ENCODE results near the gene PLEKHG1.

PLEKHG1 gene

GRCh38 chr6:150627154-150627553, 27.5 kb downstream of the PLEKHG1 start:
- H3K4me3 ChIP-seq (ENCODE audit: low read depth, low read length) = no peak overlapping the region
- no peaks in the 10 kb centered on the region for H3K27me3 ChIP-seq (ENCODE audit: control insufficient read depth, insufficient read depth, low read length)
- TF ChIP-seq, protein P1, sequence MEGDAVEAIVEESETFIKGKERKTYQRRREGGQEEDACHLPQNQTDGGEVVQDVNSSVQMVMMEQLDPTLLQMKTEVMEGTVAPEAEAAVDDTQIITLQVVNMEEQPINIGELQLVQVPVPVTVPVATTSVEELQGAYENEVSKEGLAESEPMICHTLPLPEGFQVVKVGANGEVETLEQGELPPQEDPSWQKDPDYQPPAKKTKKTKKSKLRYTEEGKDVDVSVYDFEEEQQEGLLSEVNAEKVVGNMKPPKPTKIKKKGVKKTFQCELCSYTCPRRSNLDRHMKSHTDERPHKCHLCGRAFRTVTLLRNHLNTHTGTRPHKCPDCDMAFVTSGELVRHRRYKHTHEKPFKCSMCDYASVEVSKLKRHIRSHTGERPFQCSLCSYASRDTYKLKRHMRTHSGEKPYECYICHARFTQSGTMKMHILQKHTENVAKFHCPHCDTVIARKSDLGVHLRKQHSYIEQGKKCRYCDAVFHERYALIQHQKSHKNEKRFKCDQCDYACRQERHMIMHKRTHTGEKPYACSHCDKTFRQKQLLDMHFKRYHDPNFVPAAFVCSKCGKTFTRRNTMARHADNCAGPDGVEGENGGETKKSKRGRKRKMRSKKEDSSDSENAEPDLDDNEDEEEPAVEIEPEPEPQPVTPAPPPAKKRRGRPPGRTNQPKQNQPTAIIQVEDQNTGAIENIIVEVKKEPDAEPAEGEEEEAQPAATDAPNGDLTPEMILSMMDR (IDR thresholded peaks at IDR 0.05) = no peak
- H3K4me2 ChIP-seq (ENCODE audit: low read length) = no peak overlapping the region
- H3K36me3 ChIP-seq (ENCODE audit: control insufficient read depth, insufficient read depth, low read length) = no peaks in the 10 kb centered on the region
- no peak overlapping the region for H3K9ac ChIP-seq
- H3K27ac ChIP-seq = no peak overlapping the region
- H3K79me2 ChIP-seq = peaks cover 81% of the 10 kb centered on the region
- no peaks in the 10 kb centered on the region for H3K9me3 ChIP-seq (ENCODE audit: control insufficient read depth, low read length)
- no peak overlapping the region for H2AFZ ChIP-seq
- H3K4me1 ChIP-seq = peaks cover 35% of the 10 kb centered on the region

GRCh38 chr6:150627585-150628025, 27.9 kb downstream of the PLEKHG1 start:
- Histone ChIP-seq H3K27me3 (ENCODE audit: control insufficient read depth, insufficient read depth, low read length) (no peaks in the 10 kb centered on the region), H3K79me2 (peaks cover 80% of the 10 kb centered on the region), H3K9me3 (ENCODE audit: control insufficient read depth, low read length) (no peaks in the 10 kb centered on the region), H3K4me3 (ENCODE audit: low read depth, low read length) (no peak overlapping the region), H3K9ac (no peak overlapping the region), H3K4me2 (ENCODE audit: low read length) (no peak overlapping the region), H3K36me3 (ENCODE audit: control insufficient read depth, insufficient read depth, low read length) (no peaks in the 10 kb centered on the region), H2AFZ (no peak overlapping the region), H3K27ac (no peak overlapping the region), H3K4me1 (peaks cover 38% of the 10 kb centered on the region)
- TF ChIP-seq, protein P1 (IDR thresholded peaks at IDR 0.05) = no peak

GRCh38 chr6:150628908-150629307, 29.2 kb downstream of the PLEKHG1 start:
- H3K4me1 ChIP-seq = peaks cover 38% of the 10 kb centered on the region
- H3K9ac ChIP-seq = no peak overlapping the region
- H3K27ac ChIP-seq = no peak overlapping the region
- H3K9me3 ChIP-seq (ENCODE audit: control insufficient read depth, low read length) = no peaks in the 10 kb centered on the region
- no peak overlapping the region for H2AFZ ChIP-seq
- TF ChIP-seq, protein P1 (IDR thresholded peaks at IDR 0.05) = no peak
- no peak overlapping the region for H3K4me2 ChIP-seq (ENCODE audit: low read length)
- no peaks in the 10 kb centered on the region for H3K36me3 ChIP-seq (ENCODE audit: control insufficient read depth, insufficient read depth, low read length)
- no peaks in the 10 kb centered on the region for H3K27me3 ChIP-seq (ENCODE audit: control insufficient read depth, insufficient read depth, low read length)
- peaks cover 84% of the 10 kb centered on the region for H3K79me2 ChIP-seq
- H3K4me3 ChIP-seq (ENCODE audit: low read depth, low read length) = no peak overlapping the region

DNA sequence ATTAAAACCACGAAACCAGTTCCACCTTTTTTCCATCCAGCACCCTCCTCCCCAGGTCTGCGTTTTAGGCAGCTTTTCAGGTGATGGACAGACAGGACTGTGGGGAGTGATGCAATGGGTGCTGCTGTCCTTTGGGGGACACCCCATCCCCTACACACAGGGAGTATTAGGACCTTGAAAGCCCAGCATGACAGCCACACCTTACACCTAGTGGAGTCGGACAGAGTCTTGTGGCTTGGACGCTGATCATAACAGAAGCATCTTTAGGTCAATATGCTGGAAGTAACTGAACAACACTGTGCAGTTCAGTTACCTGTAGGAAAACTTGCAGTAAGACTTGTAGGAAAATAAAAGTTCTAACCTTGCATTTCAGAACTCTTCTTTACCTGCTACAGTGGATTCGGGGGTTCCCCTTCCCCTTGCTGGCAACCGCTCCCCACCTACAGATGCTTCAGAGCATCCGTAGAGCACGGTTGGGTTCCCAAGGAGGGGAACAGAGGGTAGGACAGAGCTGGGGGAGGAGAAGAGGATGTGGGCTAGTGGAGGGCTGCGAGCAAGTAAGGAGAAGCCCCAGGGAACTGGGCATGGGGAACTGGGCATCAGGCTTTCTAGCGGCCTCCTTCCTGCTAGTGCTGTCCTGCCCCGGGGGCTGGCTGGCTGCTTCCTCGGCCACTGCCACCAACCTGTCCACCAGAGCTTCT, 31.7 kb downstream of the PLEKHG1 start:
- Histone ChIP-seq H3K27me3 (ENCODE audit: control insufficient read depth, insufficient read depth, low read length) (no peaks in the 10 kb centered on the region), H3K4me1 (peaks cover 45% of the 10 kb centered on the region), H3K4me2 (ENCODE audit: low read length) (no peak overlapping the region), H3K79me2 (peaks cover 72% of the 10 kb centered on the region), H3K9me3 (ENCODE audit: control insufficient read depth, low read length) (no peaks in the 10 kb centered on the region), H3K27ac (no peak overlapping the region), H3K36me3 (ENCODE audit: control insufficient read depth, insufficient read depth, low read length) (no peaks in the 10 kb centered on the region), H2AFZ (no peak overlapping the region), H3K9ac (no peak overlapping the region), H3K4me3 (ENCODE audit: low read depth, low read length) (no peak overlapping the region)
- TF ChIP-seq, protein P1 (IDR thresholded peaks at IDR 0.05) = no peak
